SK-N-SH treated with all-trans-retinoic acid at 6 μM for 48 hours (cell line): ENCODE data around the gene SRGAP2B.
"Not testable (repeated sequence)": the region's sequence is repeated elsewhere in the genome, so short reads cannot be mapped to it uniquely, and the experiment has no call there.

Experiments used
- ARNTL ChIP-seq: fragments of 450-650 bp; formaldehyde crosslinking; IDR thresholded peaks from 2 replicates; pipeline ENCODE4 v1.5.0; 2020; ENCODE audit warnings: low read depth, mild to moderate bottlenecking, moderate library complexity, borderline replicate concordance
- BACH2 ChIP-seq: fragments of 250-450 bp; sonication (Bioruptor Pico); IDR thresholded peaks from 2 replicates; pipeline ENCODE4 v1.9.0; 2021; ENCODE audit warnings: mild to moderate bottlenecking, borderline replicate concordance
- ESRRG ChIP-seq: fragments of 250-450 bp; sonication (Bioruptor Pico); IDR thresholded peaks from 2 replicates; pipeline ENCODE4 v1.6.1; 2021; ENCODE audit warnings: mild to moderate bottlenecking
- RARB ChIP-seq: fragments of 250-450 bp; sonication (Bioruptor Pico); IDR thresholded peaks from 2 replicates; pipeline ENCODE4 v1.8.0; 2021; ENCODE audit warnings: mild to moderate bottlenecking, moderate library complexity
- SNAI2 ChIP-seq: fragments of 250-450 bp; sonication (Bioruptor Pico); IDR thresholded peaks from 2 replicates; pipeline ENCODE4 v1.5.0; 2020; ENCODE audit warnings: mild to moderate bottlenecking, moderate library complexity
- ZC3H10 ChIP-seq: fragments of 250-450 bp; sonication (Bioruptor Pico); IDR thresholded peaks from 2 replicates; pipeline ENCODE4 v1.5.1; 2021; ENCODE audit warnings: mild to moderate bottlenecking, moderate library complexity
- ZFP3 ChIP-seq: fragments of 250-450 bp; sonication (Bioruptor Pico); IDR thresholded peaks from 2 replicates; pipeline ENCODE4 v1.5.0; 2020; ENCODE audit warnings: mild to moderate bottlenecking, moderate library complexity
- ZFP30 ChIP-seq: fragments of 450-650 bp; formaldehyde crosslinking; IDR thresholded peaks from 2 replicates; pipeline ENCODE4 v1.5.0; 2022; ENCODE audit warnings: mild to moderate bottlenecking, moderate library complexity
- ZNF8 ChIP-seq: fragments of 450-650 bp; formaldehyde crosslinking; IDR thresholded peaks from 2 replicates; pipeline ENCODE4 v1.5.0; 2020; ENCODE audit warnings: mild to moderate bottlenecking, moderate library complexity
- TF ChIP-seq, protein P1 (sequence below): fragments of 250-450 bp; sonication (Bioruptor Pico); IDR thresholded peaks from 2 replicates; pipeline ENCODE4 v1.5.0; 2020; ENCODE audit warnings: mild to moderate bottlenecking, moderate library complexity
- TF ChIP-seq, protein P2 (sequence below): fragments of 250-450 bp; sonication (Bioruptor Pico); IDR thresholded peaks from 2 replicates; pipeline ENCODE4 v1.5.1; 2021; ENCODE audit warnings: mild to moderate bottlenecking, moderate library complexity
- TF ChIP-seq, protein P3 (sequence below): fragments of 250-450 bp; sonication (Bioruptor Pico); IDR thresholded peaks from 2 replicates; pipeline ENCODE4 v1.8.0; 2020; ENCODE audit warnings: mild to moderate bottlenecking, moderate library complexity, borderline replicate concordance
- TF ChIP-seq, protein P4 (sequence below): fragments of 250-450 bp; sonication (Bioruptor Pico); IDR thresholded peaks from 2 replicates; pipeline ENCODE4 v1.5.1; 2020; ENCODE audit warnings: low read depth, mild to moderate bottlenecking, moderate library complexity
- TF ChIP-seq, protein P5 (sequence below): fragments of 250-450 bp; sonication (Bioruptor Pico); IDR thresholded peaks from 2 replicates; pipeline ENCODE4 v1.8.0; 2021; ENCODE audit warnings: low read depth, mild to moderate bottlenecking, moderate library complexity, borderline replicate concordance

DNA sequence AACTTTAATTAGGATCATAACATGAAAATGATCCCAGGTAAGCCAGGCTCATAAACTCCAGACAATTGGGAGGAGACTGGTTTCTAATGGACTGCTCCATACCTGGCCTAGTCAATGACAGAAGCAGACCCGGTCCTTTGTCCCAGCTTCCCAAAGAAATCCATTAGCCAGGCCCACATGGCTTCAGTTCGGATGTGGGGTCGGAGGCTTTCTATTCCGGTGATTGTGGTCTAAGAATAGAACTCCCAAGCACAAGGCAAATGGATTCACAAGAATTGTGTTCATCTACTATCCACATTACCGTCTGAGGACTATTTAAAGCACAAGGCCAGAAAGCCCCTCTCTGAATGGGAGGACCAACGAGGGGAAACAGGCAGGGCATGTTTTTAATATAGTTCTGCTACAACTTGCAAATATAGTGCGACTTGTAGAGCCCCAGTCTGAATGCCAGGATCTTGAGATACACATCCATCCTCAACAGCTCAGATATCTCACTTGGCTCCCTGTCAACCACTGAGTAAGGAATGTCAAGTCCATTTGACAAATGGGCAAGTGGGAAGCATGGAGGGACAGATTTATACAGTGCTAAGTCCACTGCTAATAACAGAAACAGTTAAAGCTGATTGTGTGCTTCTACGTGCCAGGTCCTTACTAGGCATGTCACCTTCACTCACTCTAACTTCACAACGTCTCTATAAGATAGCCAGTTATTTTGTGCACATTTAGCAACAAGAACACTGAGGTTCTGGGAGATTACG, 42.9 kb downstream of the SRGAP2B start:
- TF ChIP-seq, protein P1, sequence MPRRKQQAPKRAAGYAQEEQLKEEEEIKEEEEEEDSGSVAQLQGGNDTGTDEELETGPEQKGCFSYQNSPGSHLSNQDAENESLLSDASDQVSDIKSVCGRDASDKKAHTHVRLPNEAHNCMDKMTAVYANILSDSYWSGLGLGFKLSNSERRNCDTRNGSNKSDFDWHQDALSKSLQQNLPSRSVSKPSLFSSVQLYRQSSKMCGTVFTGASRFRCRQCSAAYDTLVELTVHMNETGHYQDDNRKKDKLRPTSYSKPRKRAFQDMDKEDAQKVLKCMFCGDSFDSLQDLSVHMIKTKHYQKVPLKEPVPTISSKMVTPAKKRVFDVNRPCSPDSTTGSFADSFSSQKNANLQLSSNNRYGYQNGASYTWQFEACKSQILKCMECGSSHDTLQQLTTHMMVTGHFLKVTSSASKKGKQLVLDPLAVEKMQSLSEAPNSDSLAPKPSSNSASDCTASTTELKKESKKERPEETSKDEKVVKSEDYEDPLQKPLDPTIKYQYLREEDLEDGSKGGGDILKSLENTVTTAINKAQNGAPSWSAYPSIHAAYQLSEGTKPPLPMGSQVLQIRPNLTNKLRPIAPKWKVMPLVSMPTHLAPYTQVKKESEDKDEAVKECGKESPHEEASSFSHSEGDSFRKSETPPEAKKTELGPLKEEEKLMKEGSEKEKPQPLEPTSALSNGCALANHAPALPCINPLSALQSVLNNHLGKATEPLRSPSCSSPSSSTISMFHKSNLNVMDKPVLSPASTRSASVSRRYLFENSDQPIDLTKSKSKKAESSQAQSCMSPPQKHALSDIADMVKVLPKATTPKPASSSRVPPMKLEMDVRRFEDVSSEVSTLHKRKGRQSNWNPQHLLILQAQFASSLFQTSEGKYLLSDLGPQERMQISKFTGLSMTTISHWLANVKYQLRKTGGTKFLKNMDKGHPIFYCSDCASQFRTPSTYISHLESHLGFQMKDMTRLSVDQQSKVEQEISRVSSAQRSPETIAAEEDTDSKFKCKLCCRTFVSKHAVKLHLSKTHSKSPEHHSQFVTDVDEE (CRISPR knock-in tag), result not testable (repeated sequence)
- not testable (repeated sequence) for TF ChIP-seq ARNTL (CRISPR knock-in tag); ESRRG (CRISPR knock-in tag); ZFP3 (CRISPR knock-in tag); ZNF8 (CRISPR knock-in tag); SNAI2; BACH2 (CRISPR knock-in tag); ZC3H10 (CRISPR knock-in tag); ZFP30 (CRISPR knock-in tag); RARB (CRISPR knock-in tag)
- TF ChIP-seq, protein P2, sequence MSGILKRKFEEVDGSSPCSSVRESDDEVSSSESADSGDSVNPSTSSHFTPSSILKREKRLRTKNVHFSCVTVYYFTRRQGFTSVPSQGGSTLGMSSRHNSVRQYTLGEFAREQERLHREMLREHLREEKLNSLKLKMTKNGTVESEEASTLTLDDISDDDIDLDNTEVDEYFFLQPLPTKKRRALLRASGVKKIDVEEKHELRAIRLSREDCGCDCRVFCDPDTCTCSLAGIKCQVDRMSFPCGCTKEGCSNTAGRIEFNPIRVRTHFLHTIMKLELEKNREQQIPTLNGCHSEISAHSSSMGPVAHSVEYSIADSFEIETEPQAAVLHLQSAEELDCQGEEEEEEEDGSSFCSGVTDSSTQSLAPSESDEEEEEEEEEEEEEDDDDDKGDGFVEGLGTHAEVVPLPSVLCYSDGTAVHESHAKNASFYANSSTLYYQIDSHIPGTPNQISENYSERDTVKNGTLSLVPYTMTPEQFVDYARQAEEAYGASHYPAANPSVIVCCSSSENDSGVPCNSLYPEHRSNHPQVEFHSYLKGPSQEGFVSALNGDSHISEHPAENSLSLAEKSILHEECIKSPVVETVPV (CRISPR knock-in tag), result not testable (repeated sequence)
- TF ChIP-seq, protein P3, sequence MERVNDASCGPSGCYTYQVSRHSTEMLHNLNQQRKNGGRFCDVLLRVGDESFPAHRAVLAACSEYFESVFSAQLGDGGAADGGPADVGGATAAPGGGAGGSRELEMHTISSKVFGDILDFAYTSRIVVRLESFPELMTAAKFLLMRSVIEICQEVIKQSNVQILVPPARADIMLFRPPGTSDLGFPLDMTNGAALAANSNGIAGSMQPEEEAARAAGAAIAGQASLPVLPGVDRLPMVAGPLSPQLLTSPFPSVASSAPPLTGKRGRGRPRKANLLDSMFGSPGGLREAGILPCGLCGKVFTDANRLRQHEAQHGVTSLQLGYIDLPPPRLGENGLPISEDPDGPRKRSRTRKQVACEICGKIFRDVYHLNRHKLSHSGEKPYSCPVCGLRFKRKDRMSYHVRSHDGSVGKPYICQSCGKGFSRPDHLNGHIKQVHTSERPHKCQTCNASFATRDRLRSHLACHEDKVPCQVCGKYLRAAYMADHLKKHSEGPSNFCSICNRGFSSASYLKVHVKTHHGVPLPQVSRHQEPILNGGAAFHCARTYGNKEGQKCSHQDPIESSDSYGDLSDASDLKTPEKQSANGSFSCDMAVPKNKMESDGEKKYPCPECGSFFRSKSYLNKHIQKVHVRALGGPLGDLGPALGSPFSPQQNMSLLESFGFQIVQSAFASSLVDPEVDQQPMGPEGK, result not testable (repeated sequence)
- TF ChIP-seq, protein P4, sequence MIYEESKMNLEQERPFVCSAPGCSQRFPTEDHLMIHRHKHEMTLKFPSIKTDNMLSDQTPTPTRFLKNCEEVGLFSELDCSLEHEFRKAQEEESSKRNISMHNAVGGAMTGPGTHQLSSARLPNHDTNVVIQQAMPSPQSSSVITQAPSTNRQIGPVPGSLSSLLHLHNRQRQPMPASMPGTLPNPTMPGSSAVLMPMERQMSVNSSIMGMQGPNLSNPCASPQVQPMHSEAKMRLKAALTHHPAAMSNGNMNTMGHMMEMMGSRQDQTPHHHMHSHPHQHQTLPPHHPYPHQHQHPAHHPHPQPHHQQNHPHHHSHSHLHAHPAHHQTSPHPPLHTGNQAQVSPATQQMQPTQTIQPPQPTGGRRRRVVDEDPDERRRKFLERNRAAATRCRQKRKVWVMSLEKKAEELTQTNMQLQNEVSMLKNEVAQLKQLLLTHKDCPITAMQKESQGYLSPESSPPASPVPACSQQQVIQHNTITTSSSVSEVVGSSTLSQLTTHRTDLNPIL (CRISPR knock-in tag), result not testable (repeated sequence)
- TF ChIP-seq, protein P5, sequence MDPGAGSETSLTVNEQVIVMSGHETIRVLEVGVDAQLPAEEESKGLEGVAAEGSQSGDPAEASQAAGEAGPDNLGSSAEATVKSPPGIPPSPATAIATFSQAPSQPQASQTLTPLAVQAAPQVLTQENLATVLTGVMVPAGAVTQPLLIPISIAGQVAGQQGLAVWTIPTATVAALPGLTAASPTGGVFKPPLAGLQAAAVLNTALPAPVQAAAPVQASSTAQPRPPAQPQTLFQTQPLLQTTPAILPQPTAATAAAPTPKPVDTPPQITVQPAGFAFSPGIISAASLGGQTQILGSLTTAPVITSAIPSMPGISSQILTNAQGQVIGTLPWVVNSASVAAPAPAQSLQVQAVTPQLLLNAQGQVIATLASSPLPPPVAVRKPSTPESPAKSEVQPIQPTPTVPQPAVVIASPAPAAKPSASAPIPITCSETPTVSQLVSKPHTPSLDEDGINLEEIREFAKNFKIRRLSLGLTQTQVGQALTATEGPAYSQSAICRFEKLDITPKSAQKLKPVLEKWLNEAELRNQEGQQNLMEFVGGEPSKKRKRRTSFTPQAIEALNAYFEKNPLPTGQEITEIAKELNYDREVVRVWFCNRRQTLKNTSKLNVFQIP (CRISPR knock-in tag), result not testable (repeated sequence)
